GM23338 (cell line): Measurements from ENCODE around the gene SCAPER. TPM values are rescaled to one million over a fixed set of nuclear protein-coding genes. Genes with fewer than 3 reads are reported as not detected.

Experiments used
- ATAC-seq: fragments of 200-7000 bp; cut with Tn5 transposase; 3 replicates; pipeline ENCODE4 v1.9.1; 2020
- DNase-seq: peaks from one replicate; pipeline ENCODE4 v3.0.0-alpha.2; 2015; ENCODE audit warnings: low spot score
- H2AFZ ChIP-seq: fragments of 200-600 bp; sonication (generic); 2 replicates; pipeline ENCODE4 v1.8.0; 2016; ENCODE audit warnings: antibody characterized with exemption, mild to moderate bottlenecking, moderate library complexity
- H3F3A ChIP-seq: fragments of 200-600 bp; sonication (generic); replicated peaks from 2 replicates; pipeline ENCODE4 v1.8.0; 2017; ENCODE audit warnings: antibody characterized with exemption, mixed run types, low read depth
- H3K27ac ChIP-seq: fragments of 200-600 bp; sonication (generic); 2 replicates; pipeline ENCODE4 v1.6.1; 2016; ENCODE audit warnings: low read depth
- H3K27me3 ChIP-seq: fragments of 200-600 bp; sonication (generic); 2 replicates; pipeline ENCODE4 v1.8.0; 2016; ENCODE audit warnings: mild to moderate bottlenecking, mixed run types, moderate library complexity; ENCODE audit not compliant: insufficient read depth
- H3K36me3 ChIP-seq: fragments of 200-600 bp; sonication (generic); 2 replicates; pipeline ENCODE4 v1.8.0; 2016; ENCODE audit warnings: mild to moderate bottlenecking; ENCODE audit not compliant: insufficient read depth
- H3K4me1 ChIP-seq: fragments of 200-600 bp; sonication (generic); 2 replicates; pipeline ENCODE4 v1.8.0; 2016; ENCODE audit warnings: mild to moderate bottlenecking, moderate library complexity; ENCODE audit not compliant: insufficient read depth
- H3K4me2 ChIP-seq: fragments of 200-600 bp; sonication (generic); 2 replicates; pipeline ENCODE4 v1.7.1; 2017; ENCODE audit warnings: mixed run types
- H3K4me3 ChIP-seq: fragments of 200-600 bp; sonication (generic); 2 replicates; pipeline ENCODE4 v1.6.1; 2016; ENCODE audit warnings: mixed run types
- H3K79me2 ChIP-seq: fragments of 200-600 bp; sonication (generic); replicated peaks from 2 replicates; pipeline ENCODE4 v1.8.0; 2017; ENCODE audit warnings: mild to moderate bottlenecking; ENCODE audit not compliant: insufficient read depth
- H3K9me2 ChIP-seq: fragments of 200-600 bp; sonication (generic); 2 replicates; pipeline ENCODE4 v1.8.0; 2017; ENCODE audit not compliant: insufficient read depth
- H4K20me1 ChIP-seq: fragments of 200-600 bp; sonication (generic); replicated peaks from 2 replicates; pipeline ENCODE4 v1.8.0; 2017; ENCODE audit warnings: mild to moderate bottlenecking; ENCODE audit not compliant: insufficient read depth
- H3K27ac Mint-ChIP-seq: 2 replicates; pipeline ENCODE4 v1.8.0; 2020; ENCODE audit warnings: inconsistent platforms, mild to moderate bottlenecking, moderate library complexity, mixed read lengths
- H3K27me3 Mint-ChIP-seq: 3 replicates; pipeline ENCODE4 v1.8.0; 2022; ENCODE audit warnings: low read depth, mild to moderate bottlenecking, moderate library complexity, mixed read lengths, inconsistent platforms; ENCODE audit not compliant: insufficient read depth, poor library complexity
- H3K36me3 Mint-ChIP-seq: 3 replicates; pipeline ENCODE4 v1.8.0; 2021; ENCODE audit warnings: low read depth, mild to moderate bottlenecking, inconsistent platforms, moderate library complexity, mixed read lengths
- H3K4me1 Mint-ChIP-seq: 3 replicates; pipeline ENCODE4 v1.8.0; 2020; ENCODE audit warnings: mild to moderate bottlenecking, inconsistent platforms, mixed read lengths
- H3K4me3 Mint-ChIP-seq: 3 replicates; pipeline ENCODE4 v1.8.0; 2021; ENCODE audit warnings: moderate library complexity, mild to moderate bottlenecking, inconsistent platforms, mixed read lengths
- H3K9me3 Mint-ChIP-seq: 3 replicates; pipeline ENCODE4 v1.8.0; 2020; ENCODE audit warnings: moderate library complexity, mild to moderate bottlenecking, inconsistent platforms, mixed read lengths
- CREB1 ChIP-seq: fragments of 250-450 bp; sonication (Bioruptor Pico); IDR thresholded peaks from 2 replicates; pipeline ENCODE4 v1.5.0; 2020; ENCODE audit warnings: low read depth, mild to moderate bottlenecking, moderate library complexity
- CTCF ChIP-seq, 2 experiments: fragments of 200-600 bp in 1 of 2; sonication (generic) in 1 of 2; conservative IDR thresholded peaks; 2 replicates each; pipeline versions ENCODE4 v1.5.1 to v1.6.1; 2016 to 2017; ENCODE audit warnings: antibody characterized with exemption in 2 of 2, low read depth in 2 of 2, mild to moderate bottlenecking in 2 of 2, moderate library complexity in 1 of 2
- ETS1 ChIP-seq: IDR thresholded peaks from 2 replicates; pipeline ENCODE4 v1.6.1; 2016; ENCODE audit warnings: antibody characterized with exemption
- EZH2 ChIP-seq: fragments of 200-600 bp; sonication (generic); IDR thresholded peaks from one replicate; pipeline ENCODE4 v1.8.0; 2017; ENCODE audit warnings: antibody characterized with exemption, mild to moderate bottlenecking, low read depth; ENCODE audit not compliant: unreplicated experiment
- EZH2phosphoT487 ChIP-seq: fragments of 200-600 bp; sonication (generic); IDR thresholded peaks from one replicate; pipeline ENCODE4 v1.8.1; 2018; ENCODE audit warnings: antibody characterized with exemption; ENCODE audit not compliant: unreplicated experiment
- JUNB ChIP-seq: IDR thresholded peaks from one replicate; pipeline ENCODE4 v1.6.1; 2016; ENCODE audit warnings: antibody characterized with exemption; ENCODE audit not compliant: unreplicated experiment
- NANOG ChIP-seq: IDR thresholded peaks from 2 replicates; pipeline ENCODE4 v1.6.1; 2016; ENCODE audit warnings: antibody characterized with exemption, borderline replicate concordance
- POLR2AphosphoS5 ChIP-seq: IDR thresholded peaks from 2 replicates; pipeline ENCODE4 v1.6.1; 2016; ENCODE audit warnings: antibody characterized with exemption, low read depth
- STAT1 ChIP-seq: IDR thresholded peaks from one replicate; pipeline ENCODE4 v1.6.1; 2016; ENCODE audit warnings: antibody characterized with exemption; ENCODE audit not compliant: unreplicated experiment
- ZNF114 ChIP-seq: fragments of 250-450 bp; sonication (Bioruptor Pico); IDR thresholded peaks from 2 replicates; pipeline ENCODE4 v1.5.0; 2020; ENCODE audit warnings: mild to moderate bottlenecking, moderate library complexity
- ZNF331 ChIP-seq: fragments of 250-450 bp; sonication (Bioruptor Pico); IDR thresholded peaks from 2 replicates; pipeline ENCODE4 v1.5.0; 2020; ENCODE audit warnings: low read depth, mild to moderate bottlenecking, moderate library complexity
- polyA plus RNA-seq: library from polyadenylated mRNA; unstranded; fragments of >200 nt; fragmentation: Nextera tagmentation; extraction: Ambion mirVana; gene quantifications from 2 replicates; pipeline ENCODE4 v1.2.1, GENCODE V29; 2016
- total RNA-seq: library from RNA; depleted of rRNA; stranded (reverse); fragments of >200 nt; shearing (Covaris generic); gene quantifications from 2 replicates; pipeline ENCODE4 v1.2.3, GENCODE V29; 2014
- TF ChIP-seq, protein P1 (sequence below): fragments of 250-450 bp; sonication (Bioruptor Pico); IDR thresholded peaks from 2 replicates; pipeline ENCODE4 v1.5.0; 2020; ENCODE audit warnings: mild to moderate bottlenecking, moderate library complexity
- TF ChIP-seq, protein P2 (sequence below): IDR thresholded peaks from one replicate; pipeline ENCODE4 v1.6.1; 2018; ENCODE audit warnings: antibody characterized with exemption; ENCODE audit not compliant: unreplicated experiment

The SCAPER gene
- total and polyA plus RNA-seq, 2 experiments from 2014 or later: 9.1 to 17.6 TPM

DNA sequence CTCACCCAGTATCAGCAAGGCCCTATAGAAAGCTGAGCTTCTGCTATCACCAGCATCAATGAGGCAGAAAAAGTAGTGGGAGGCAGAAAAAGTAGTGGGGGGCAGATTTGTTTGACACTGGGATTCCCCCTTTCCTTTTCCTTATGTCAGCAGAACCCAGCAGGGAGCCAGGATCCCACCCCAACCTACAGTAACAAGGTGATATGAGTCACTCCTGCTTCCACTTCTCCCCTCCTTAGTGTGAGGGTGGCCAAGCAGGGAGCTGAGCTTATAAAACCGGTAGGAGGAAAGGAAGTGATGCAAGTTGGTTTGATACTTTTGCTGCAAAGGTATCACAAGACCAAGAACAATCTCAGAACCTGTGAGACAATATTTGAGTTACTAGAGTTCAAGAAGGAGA lies 128.7 kb downstream of the SCAPER start:
- Mint-ChIP-seq H3K27me3 (no peaks in the 10 kb centered on the region), H3K27ac (no peak overlapping the region), H3K4me3 (no peak overlapping the region), H3K4me1 (no peaks in the 10 kb centered on the region), H3K36me3 (peaks cover 12% of the 10 kb centered on the region; the same call in 2 of the 3 replicates), H3K9me3 (peaks cover 5% of the 10 kb centered on the region; the same call in 2 of the 3 replicates)
- no peak overlapping the region for H3K4me2 ChIP-seq
- H3F3A ChIP-seq: no peaks in the 10 kb centered on the region
- no peaks in the 10 kb centered on the region for H3K36me3 ChIP-seq
- H3K79me2 ChIP-seq: no peaks in the 10 kb centered on the region
- H3K27ac ChIP-seq: no peak overlapping the region
- H3K4me1 ChIP-seq: 0 out of 2 replicates have a peak, but pooled peaks cover 3% of the 10 kb centered on the region
- ATAC-seq: no peak
- H4K20me1 ChIP-seq: no peaks in the 10 kb centered on the region
- H3K9me2 ChIP-seq: no peaks in the 10 kb centered on the region
- no peak overlapping the region for H2AFZ ChIP-seq
- no peak overlapping the region for H3K4me3 ChIP-seq
- TF ChIP-seq, protein P1, sequence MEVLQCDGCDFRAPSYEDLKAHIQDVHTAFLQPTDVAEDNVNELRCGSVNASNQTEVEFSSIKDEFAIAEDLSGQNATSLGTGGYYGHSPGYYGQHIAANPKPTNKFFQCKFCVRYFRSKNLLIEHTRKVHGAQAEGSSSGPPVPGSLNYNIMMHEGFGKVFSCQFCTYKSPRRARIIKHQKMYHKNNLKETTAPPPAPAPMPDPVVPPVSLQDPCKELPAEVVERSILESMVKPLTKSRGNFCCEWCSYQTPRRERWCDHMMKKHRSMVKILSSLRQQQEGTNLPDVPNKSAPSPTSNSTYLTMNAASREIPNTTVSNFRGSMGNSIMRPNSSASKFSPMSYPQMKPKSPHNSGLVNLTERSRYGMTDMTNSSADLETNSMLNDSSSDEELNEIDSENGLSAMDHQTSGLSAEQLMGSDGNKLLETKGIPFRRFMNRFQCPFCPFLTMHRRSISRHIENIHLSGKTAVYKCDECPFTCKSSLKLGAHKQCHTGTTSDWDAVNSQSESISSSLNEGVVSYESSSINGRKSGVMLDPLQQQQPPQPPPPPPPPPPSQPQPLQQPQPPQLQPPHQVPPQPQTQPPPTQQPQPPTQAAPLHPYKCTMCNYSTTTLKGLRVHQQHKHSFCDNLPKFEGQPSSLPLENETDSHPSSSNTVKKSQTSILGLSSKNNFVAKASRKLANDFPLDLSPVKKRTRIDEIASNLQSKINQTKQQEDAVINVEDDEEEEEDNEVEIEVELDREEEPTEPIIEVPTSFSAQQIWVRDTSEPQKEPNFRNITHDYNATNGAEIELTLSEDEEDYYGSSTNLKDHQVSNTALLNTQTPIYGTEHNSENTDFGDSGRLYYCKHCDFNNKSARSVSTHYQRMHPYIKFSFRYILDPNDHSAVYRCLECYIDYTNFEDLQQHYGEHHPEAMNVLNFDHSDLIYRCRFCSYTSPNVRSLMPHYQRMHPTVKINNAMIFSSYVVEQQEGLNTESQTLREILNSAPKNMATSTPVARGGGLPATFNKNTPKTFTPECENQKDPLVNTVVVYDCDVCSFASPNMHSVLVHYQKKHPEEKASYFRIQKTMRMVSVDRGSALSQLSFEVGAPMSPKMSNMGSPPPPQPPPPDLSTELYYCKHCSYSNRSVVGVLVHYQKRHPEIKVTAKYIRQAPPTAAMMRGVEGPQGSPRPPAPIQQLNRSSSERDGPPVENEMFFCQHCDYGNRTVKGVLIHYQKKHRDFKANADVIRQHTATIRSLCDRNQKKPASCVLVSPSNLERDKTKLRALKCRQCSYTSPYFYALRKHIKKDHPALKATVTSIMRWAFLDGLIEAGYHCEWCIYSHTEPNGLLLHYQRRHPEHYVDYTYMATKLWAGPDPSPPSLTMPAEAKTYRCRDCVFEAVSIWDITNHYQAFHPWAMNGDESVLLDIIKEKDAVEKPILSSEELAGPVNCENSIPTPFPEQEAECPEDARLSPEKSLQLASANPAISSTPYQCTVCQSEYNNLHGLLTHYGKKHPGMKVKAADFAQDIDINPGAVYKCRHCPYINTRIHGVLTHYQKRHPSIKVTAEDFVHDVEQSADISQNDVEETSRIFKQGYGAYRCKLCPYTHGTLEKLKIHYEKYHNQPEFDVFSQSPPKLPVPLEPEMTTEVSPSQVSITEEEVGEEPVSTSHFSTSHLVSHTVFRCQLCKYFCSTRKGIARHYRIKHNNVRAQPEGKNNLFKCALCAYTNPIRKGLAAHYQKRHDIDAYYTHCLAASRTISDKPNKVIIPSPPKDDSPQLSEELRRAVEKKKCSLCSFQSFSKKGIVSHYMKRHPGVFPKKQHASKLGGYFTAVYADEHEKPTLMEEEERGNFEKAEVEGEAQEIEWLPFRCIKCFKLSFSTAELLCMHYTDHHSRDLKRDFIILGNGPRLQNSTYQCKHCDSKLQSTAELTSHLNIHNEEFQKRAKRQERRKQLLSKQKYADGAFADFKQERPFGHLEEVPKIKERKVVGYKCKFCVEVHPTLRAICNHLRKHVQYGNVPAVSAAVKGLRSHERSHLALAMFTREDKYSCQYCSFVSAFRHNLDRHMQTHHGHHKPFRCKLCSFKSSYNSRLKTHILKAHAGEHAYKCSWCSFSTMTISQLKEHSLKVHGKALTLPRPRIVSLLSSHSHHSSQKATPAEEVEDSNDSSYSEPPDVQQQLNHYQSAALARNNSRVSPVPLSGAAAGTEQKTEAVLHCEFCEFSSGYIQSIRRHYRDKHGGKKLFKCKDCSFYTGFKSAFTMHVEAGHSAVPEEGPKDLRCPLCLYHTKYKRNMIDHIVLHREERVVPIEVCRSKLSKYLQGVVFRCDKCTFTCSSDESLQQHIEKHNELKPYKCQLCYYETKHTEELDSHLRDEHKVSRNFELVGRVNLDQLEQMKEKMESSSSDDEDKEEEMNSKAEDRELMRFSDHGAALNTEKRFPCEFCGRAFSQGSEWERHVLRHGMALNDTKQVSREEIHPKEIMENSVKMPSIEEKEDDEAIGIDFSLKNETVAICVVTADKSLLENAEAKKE: no peak
- TF ChIP-seq STAT1 (no peak), EZH2phosphoT487 (no peak), JUNB (no peak), POLR2AphosphoS5 (no peak), ZNF114 (no peak), NANOG (no peak), CTCF (conservative IDR thresholded peaks at IDR 0.05; ENCODE audit: low read depth in 2 of 2) (no peak), ZNF331 (no peak), EZH2 (no peak), ETS1 (no peak), CREB1 (CRISPR knock-in tag) (no peak)
- TF ChIP-seq, protein P2, sequence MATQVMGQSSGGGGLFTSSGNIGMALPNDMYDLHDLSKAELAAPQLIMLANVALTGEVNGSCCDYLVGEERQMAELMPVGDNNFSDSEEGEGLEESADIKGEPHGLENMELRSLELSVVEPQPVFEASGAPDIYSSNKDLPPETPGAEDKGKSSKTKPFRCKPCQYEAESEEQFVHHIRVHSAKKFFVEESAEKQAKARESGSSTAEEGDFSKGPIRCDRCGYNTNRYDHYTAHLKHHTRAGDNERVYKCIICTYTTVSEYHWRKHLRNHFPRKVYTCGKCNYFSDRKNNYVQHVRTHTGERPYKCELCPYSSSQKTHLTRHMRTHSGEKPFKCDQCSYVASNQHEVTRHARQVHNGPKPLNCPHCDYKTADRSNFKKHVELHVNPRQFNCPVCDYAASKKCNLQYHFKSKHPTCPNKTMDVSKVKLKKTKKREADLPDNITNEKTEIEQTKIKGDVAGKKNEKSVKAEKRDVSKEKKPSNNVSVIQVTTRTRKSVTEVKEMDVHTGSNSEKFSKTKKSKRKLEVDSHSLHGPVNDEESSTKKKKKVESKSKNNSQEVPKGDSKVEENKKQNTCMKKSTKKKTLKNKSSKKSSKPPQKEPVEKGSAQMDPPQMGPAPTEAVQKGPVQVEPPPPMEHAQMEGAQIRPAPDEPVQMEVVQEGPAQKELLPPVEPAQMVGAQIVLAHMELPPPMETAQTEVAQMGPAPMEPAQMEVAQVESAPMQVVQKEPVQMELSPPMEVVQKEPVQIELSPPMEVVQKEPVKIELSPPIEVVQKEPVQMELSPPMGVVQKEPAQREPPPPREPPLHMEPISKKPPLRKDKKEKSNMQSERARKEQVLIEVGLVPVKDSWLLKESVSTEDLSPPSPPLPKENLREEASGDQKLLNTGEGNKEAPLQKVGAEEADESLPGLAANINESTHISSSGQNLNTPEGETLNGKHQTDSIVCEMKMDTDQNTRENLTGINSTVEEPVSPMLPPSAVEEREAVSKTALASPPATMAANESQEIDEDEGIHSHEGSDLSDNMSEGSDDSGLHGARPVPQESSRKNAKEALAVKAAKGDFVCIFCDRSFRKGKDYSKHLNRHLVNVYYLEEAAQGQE: no peak
- no peaks in the 10 kb centered on the region for H3K27me3 ChIP-seq
- no peak for DNase-seq
